Stimulated activated CD4-positive, alpha-beta T cell treated with anti-CD3 and anti-CD28 coated beads, Interleukin-12 subunit alpha, Interleukin-12 subunit beta, amount 100 ng/mL, for 24 hours (primary cell): ENCODE data around the gene IMPDH1.

Experiments
- DNase-seq, 2 experiments: peaks; one replicate each; pipeline ENCODE4 v3.0.0-alpha.2; 2020; ENCODE audit warnings: low read depth in 2 of 2

Gene IMPDH1

GRCh38 chr7:128405471-128406313, 4.1 kb downstream of the IMPDH1 start:
- DNase-seq, result peak in 1 of 2 experiments; percentile 48

GRCh38 chr7:128404886-128405470, 4.8 kb downstream of the IMPDH1 start:
- no peak for DNase-seq

- no peak for DNase-seq
These were observed 5.6 kb downstream of the IMPDH1 start for GRCh38 chr7:128404143-128404681.

- no peak for DNase-seq
These were observed 6.1 kb downstream of the IMPDH1 start for GRCh38 chr7:128403676-128404075.

GRCh38 chr7:128402356-128402755, 7.4 kb downstream of the IMPDH1 start:
- no peak for DNase-seq

GRCh38 chr7:128400566-128400965, 9.2 kb downstream of the IMPDH1 start:
- no peak for DNase-seq

GRCh38 chr7:128399991-128400390, 9.8 kb downstream of the IMPDH1 start:
- no peak for DNase-seq

- DNase-seq, result no peak
These were observed 11.0 kb downstream of the IMPDH1 start for GRCh38 chr7:128398841-128399135.

- peak in 1 of 2 experiments; percentile 29 for DNase-seq
These were observed 11.6 kb downstream of the IMPDH1 start for GRCh38 chr7:128398016-128398840.

GRCh38 chr7:128396357-128396756, 13.4 kb downstream of the IMPDH1 start:
- no peak for DNase-seq

- DNase-seq, result no peak
These were observed 14.0 kb downstream of the IMPDH1 start for GRCh38 chr7:128395748-128396147.

GRCh38 chr7:128394904-128395496, 14.8 kb downstream of the IMPDH1 start:
- no peak for DNase-seq

GRCh38 chr7:128393526-128394330, 16.1 kb downstream of the IMPDH1 start:
- DNase-seq, result no peak

- no peak for DNase-seq
These were observed 17.1 kb downstream of the IMPDH1 start for GRCh38 chr7:128392446-128393327.

- DNase-seq, result no peak
These were observed 18.0 kb downstream of the IMPDH1 start for GRCh38 chr7:128391805-128392204.

GRCh38 chr7:128390871-128391565, 18.8 kb downstream of the IMPDH1 start:
- DNase-seq, result no peak

GRCh38 chr7:128389618-128390329, 20.0 kb downstream of the IMPDH1 start:
- no peak for DNase-seq

- DNase-seq, result no peak
These were observed 20.6 kb downstream of the IMPDH1 start for GRCh38 chr7:128389085-128389617.

GRCh38 chr7:128388145-128388485, 21.7 kb downstream of the IMPDH1 start:
- no peak for DNase-seq
